GM21367 (cell line): ENCODE measurements around the gene CDK13.

ENCODE experiments used
- ATAC-seq: cut with Tn5 transposase; IDR thresholded peaks from one replicate; pipeline ENCODE4 v1.9.1; 2021; ENCODE audit not compliant: unreplicated experiment

The CDK13 gene

DNA sequence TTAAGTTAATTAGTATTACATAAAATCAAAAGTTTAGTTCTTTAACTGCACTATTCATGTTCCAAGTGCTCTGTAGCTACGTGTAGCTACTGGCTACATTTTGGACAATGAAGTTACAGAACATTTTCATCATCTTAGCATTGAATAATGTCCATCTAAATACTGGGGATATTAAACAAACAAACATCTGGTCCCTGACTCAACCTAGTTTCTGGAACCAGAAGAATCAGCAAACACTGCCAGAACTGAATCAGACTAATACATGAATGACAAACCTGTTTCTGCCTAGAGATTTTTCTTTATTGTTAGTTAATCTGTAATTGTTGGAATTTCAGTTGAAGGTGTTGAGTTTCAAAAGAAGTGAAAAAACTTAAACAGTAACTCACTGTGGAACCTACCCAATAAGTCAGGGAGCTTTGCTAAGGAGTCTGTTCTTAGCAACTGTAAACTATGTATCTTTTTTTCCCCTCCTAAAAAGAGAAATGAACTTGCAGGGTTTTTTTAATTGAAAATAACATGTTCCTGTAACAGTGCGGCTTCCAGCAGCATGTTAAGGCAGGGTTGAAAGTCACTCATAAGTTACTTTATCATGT is 58.3 kb downstream of the CDK13 start:
- no peak for ATAC-seq

DNA sequence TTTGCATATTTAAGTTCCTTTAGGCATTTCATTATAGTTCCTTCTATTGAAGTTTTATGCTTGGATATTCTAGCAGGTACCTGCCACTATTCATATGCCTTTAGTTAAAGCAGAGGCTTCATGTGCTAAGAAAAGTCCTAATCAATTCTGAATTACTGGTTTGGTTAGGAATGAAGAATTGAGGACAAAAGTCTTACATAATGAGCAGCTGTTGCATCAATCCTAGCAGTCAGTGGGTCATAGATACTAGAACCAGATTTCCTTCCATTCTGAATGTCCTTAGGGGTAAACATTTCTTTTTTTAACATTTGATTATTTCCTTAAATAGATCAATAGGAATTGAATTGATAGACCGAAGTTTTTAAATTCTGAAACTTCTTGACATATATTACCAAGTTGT is 59.2 kb downstream of the CDK13 start:
- ATAC-seq, result no peak

- no peak for ATAC-seq
Measured at GRCh38 chr7:40014376-40014775, 64.3 kb downstream of the CDK13 start.

GRCh38 chr7:40015790-40016296 is 65.8 kb downstream of the CDK13 start:
- ATAC-seq, result peak; percentile 85

DNA sequence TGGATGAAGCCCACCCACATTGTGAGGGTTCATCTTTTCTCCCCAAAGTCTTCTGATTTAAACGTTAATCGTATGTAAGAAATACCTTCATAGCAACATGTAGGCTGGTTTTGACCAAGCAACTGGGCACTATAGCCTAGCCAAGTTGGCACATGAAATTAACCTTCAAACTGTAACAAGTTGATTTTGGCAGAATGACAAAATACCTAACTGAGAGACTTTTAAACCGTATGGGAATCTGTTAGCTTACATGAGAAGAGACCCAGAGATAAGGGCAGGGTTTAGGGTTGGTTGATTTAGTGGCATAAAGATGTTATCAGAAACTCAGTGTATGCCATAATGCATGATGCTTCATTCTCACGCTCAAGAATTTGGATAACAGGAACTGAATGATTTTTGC is 69.5 kb downstream of the CDK13 start:
- ATAC-seq, result no peak

GRCh38 chr7:40024048-40024447 is 74.0 kb downstream of the CDK13 start:
- ATAC-seq, result no peak

DNA sequence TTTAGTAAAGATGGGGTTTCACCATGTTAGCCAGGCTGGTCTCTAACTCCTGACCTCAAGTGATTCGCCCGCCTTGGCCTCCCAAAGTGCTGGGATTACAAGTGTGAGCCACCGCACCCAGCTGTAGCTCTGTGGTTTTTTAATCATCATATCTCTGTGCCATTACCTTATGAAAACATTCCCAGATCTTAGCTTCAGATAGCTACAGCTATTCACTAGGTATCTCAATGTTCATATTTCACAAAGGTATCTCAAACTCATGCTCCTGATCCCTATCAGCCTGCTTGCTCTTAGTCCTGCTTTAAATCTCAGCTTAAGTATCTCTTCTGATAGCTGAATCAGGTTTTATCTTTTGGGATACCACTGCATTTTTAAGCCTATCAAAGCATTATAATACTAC is 74.8 kb downstream of the CDK13 start:
- ATAC-seq, result no peak

- ATAC-seq, result no peak
Measured at GRCh38 chr7:40027545-40027944, 77.5 kb downstream of the CDK13 start.

DNA sequence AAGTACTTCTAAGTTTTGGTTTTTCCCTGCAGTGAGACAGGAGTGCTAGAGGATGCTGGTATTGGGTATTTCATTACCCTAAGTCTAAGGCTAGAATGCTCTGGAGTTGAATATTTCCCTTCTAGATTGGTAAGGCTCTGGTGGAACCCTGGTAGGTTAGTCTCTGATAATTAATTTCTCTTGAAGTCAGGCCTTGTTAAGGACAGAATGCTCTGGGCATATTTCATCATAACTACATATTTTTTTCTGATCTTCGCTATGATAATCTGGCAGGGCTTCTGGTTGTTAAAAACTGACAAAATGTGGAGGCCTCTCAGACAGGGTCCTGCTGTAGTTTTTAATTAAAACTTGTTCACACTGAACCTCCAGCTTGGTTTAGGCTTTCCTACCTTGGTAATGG is 83.8 kb downstream of the CDK13 start:
- ATAC-seq, result no peak

DNA sequence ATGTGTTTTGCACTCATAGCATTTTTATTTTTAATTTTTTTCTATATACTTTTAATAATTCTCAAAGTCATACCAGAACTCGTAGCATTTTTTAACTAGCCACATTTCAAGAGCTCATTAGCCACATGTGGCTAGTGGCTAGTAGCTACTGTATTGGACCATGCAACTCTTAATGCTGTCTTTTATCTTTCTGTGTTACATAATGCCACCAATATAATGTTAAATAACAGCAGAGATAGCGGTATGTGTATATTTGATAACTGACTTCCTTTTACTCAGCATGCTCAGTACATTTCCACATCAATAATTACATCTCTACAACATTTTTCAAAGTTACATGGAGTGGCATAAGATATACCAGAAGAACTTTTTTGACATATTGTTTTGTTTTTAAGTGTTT is 91.4 kb downstream of the CDK13 start:
- ATAC-seq, result no peak

- ATAC-seq, result no peak
Measured at GRCh38 chr7:40043164-40043563, 93.1 kb downstream of the CDK13 start.

DNA sequence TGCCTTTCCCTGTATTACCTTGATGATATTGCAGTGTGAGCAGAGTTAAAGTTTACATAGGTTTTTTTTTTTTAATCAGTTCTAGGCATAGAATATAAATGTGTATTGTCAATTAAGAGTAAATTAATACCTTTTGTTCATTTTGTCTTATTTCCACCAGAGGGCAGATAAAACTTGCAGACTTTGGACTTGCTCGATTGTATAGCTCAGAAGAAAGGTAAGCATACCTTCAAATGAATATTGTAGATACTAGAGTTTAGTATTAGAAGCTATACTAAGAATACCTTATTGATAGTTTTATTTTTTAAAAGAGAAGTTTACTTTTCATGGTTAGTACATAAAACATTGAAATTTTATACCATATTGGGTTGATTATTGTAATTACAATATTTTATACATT is 97.6 kb downstream of the CDK13 start:
- no peak for ATAC-seq

- no peak for ATAC-seq
Measured at GRCh38 chr7:40057292-40057691, 107.2 kb downstream of the CDK13 start.

DNA sequence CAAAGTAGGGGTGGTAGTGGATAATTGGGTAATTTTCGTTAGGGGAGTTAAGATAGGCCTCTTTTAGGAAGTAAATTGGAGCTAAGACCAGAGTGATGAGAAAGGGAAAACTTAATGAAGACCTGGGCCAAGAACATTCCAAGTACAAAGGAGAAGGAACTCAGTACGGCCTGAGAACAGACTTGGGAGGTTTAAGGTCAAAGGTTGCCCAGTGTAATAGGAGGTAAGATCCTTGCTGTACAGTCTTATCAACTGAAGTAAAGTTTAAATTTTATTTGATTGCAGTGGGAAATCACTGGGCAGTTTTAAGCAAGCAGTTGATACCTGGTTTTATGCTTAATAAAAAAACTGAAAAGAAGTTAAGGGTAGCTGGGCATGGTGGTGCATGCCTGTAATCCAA is 108.0 kb downstream of the CDK13 start:
- no peak for ATAC-seq

DNA sequence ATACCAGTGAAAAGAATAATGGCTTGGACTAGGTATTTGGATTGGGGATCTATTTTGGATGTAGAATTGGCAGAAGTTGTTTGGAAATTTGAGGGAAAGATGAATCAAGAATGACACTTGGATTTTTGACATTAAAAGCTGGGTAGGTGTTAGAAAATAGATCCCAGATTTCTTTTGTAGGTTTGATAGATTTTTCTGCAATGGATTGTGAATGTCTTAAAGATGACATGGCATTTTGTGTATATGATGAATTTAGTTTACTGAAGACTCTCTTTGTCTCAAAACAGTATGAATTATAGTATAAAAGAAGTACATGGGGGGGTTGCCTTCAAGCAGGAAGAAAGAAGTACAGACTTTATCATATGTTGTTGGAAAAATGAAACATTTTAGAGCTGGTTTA is 108.6 kb downstream of the CDK13 start:
- no peak for ATAC-seq

DNA sequence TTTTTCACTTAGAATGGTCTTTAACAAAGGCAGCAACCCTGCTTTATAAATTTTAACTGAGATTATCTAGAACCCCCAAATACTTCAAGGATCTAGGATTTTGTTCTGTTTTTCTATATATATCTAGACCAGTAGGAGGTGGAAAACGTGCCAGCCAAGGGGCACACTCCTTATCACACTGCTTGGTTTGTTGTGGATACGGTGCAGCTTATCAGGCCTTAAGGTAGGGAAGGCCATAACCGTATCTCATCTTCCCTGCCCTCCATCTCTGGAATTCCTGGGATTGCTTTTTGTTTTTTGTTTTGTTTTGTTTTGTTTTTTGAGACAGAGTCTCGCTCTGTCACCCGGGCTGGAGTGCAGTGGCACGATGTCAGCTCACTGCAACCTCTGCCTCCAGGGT is 109.0 kb downstream of the CDK13 start:
- ATAC-seq, result no peak

DNA sequence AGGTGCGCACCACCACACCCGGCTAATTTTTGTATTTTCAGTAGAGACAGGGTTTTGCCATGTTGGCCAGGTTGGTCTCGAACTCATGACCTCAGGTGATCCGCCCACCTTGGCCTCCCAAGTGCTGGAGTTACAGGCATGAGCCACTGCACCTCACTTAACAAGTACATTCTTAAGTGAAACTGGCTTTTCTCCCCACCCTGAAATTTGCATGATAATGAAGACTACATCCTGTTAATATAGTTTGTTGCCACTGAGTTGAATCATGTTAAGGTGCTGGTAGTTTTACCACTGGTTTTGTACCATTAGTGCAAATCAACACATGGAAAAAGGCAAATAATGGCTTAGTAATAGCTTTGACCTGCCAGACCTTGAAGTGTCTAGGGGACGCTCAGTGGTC is 122.2 kb downstream of the CDK13 start:
- no peak for ATAC-seq

DNA sequence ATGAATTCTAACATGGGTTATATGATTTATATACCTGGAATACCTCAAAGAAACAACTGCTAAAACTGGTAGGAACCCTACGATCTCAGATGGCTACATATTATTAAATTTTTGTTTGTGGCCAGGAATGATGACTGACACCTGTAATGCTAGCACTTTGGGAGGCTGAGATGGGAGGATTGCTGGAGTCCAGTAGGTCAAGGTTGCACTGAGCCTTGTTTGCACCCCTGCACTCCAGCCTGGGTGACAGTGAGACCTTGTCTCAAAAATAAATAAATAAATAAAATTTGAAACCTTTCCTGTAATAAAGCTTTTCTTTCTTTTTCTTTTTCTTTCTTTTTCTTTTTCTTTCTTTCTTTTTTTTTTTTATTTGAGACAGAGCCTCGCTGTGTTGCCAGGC is 123.2 kb downstream of the CDK13 start:
- no peak for ATAC-seq

GRCh38 chr7:40077849-40078248 is 127.8 kb downstream of the CDK13 start:
- ATAC-seq, result no peak

- no peak for ATAC-seq
Measured at GRCh38 chr7:40092182-40092581, 142.1 kb downstream of the CDK13 start.

- no peak for ATAC-seq
Measured at GRCh38 chr7:40093631-40094350, 143.7 kb downstream of the CDK13 start.

GRCh38 chr7:40095230-40095629 is 145.2 kb downstream of the CDK13 start:
- ATAC-seq, result no peak
